Prostate gland (tissue), 2 donors: ENCODE measurements around the gene MMD2. TPM values are rescaled to one million over a fixed set of nuclear protein-coding genes. Genes with fewer than 3 reads are reported as not detected.

Source experiments
- DNase-seq: peaks from one replicate; pipeline ENCODE4 v3.0.0-alpha.2; 2019; ENCODE audit warnings: low spot score
- H3K27ac ChIP-seq, 2 donors: fragments of 200-600 bp; sonication (generic); 2 replicates each; pipeline ENCODE4 v1.5.1; 2017 to 2019
- H3K27me3 ChIP-seq: fragments of 200-600 bp; sonication (generic); replicated peaks from 2 replicates; pipeline ENCODE4 v1.5.1; 2019; ENCODE audit not compliant: insufficient read depth
- H3K36me3 ChIP-seq, 2 donors: fragments of 200-600 bp; sonication (generic); 1 replicate in 1 of 2; 2 replicates in 1 of 2; pipeline versions ENCODE4 v1.5.1 to v1.8.1; 2017 to 2019
- H3K4me1 ChIP-seq: fragments of 200-600 bp; sonication (generic); replicated peaks from 2 replicates; pipeline ENCODE4 v1.5.1; 2019
- H3K4me3 ChIP-seq, 2 donors: fragments of 200-600 bp; sonication (generic); 2 replicates each; pipeline ENCODE4 v1.5.1; 2017 to 2019
- H3K9me3 ChIP-seq: fragments of 200-600 bp; sonication (generic); 2 replicates; pipeline ENCODE4 v1.5.1; 2017
- CTCF ChIP-seq, 4 experiments: fragments of 200-600 bp in 2 of 4; fragments of 450-650 bp in 2 of 4; sonication (generic) in 2 of 4; IDR thresholded peaks; 1 replicate in 3 of 4; 2 replicates in 1 of 4; pipeline ENCODE4 v1.5.1; 2016 to 2019; ENCODE audit warnings: antibody characterized with exemption in 4 of 4, mild to moderate bottlenecking in 2 of 4, moderate library complexity in 2 of 4
- POLR2A ChIP-seq: fragments of 450-650 bp; IDR thresholded peaks from one replicate; pipeline ENCODE4 v1.6.1; 2016; ENCODE audit warnings: antibody characterized with exemption, mild to moderate bottlenecking
- POLR2AphosphoS5 ChIP-seq: sonication (generic); formaldehyde crosslinking; IDR thresholded peaks from one replicate; pipeline ENCODE4 v1.6.1; 2017; ENCODE audit warnings: antibody characterized with exemption
- WGBS: methylation state at CpG from one replicate; pipeline ENCODE4 v1.1.5; 2018; 5-methylcytosine and 5-hydroxymethylcytosine counted together
- intact Hi-C: fragments of 100-400 bp; cut with DNase I; formaldehyde crosslinking; loops from one replicate; pipeline ENCODE4 v1.14.2; 2022
- total RNA-seq, 2 donors: library from RNA; depleted of rRNA; stranded (reverse); fragments of >200 nt; gene quantifications; one replicate each; pipeline ENCODE4 v1.1.0, GENCODE V29; 2016

MMD2 gene
- total RNA-seq, 2 donors from 2014 or later: 14.7 TPM; not detected in 1

GRCh38 chr7:4911111-4911828, 47.7 kb downstream of the MMD2 start:
- TF ChIP-seq POLR2AphosphoS5: no peak
- TF ChIP-seq POLR2A: no peak
- no peak for TF ChIP-seq CTCF (IDR thresholded peaks at IDR 0.05)
- Histone ChIP-seq H3K4me3 (no peak overlapping the region), H3K36me3 (no peaks in the 10 kb centered on the region), H3K27ac (no peak overlapping the region), H3K4me1 (no peaks in the 10 kb centered on the region), H3K9me3 (no peaks in the 10 kb centered on the region), H3K27me3 (no peaks in the 10 kb centered on the region)
- intact Hi-C loops: no loop called here
- DNase-seq: no peak
- 91% methylated on average over 20 of the region's 20 CpGs for WGBS

- no peaks in the 10 kb centered on the region for H3K9me3 ChIP-seq
- no peak overlapping the region for H3K27ac ChIP-seq
- no peaks in the 10 kb centered on the region for H3K27me3 ChIP-seq
- H3K4me1 ChIP-seq: no peaks in the 10 kb centered on the region
- no peak for DNase-seq
- TF ChIP-seq POLR2AphosphoS5: no peak
- TF ChIP-seq CTCF (IDR thresholded peaks at IDR 0.05): no peak
- TF ChIP-seq POLR2A: no peak
- intact Hi-C loops: no loop called here
- no peaks in the 10 kb centered on the region for H3K36me3 ChIP-seq
- 80% methylated on average over 1 of the region's 1 CpG for WGBS
- no peak overlapping the region for H3K4me3 ChIP-seq
Observed at GRCh38 chr7:4906682-4907081, 52.3 kb downstream of the MMD2 start.

- Histone ChIP-seq H3K4me3 (no peak overlapping the region), H3K4me1 (no peaks in the 10 kb centered on the region), H3K36me3 (no peaks in the 10 kb centered on the region), H3K27me3 (no peaks in the 10 kb centered on the region), H3K27ac (no peak overlapping the region), H3K9me3 (no peaks in the 10 kb centered on the region)
- 55% methylated on average over 1 of the region's 1 CpG for WGBS
- no peak for DNase-seq
- intact Hi-C loops: no loop called here
- TF ChIP-seq POLR2A: no peak
- no peak for TF ChIP-seq CTCF (IDR thresholded peaks at IDR 0.05)
- TF ChIP-seq POLR2AphosphoS5: no peak
Observed at GRCh38 chr7:4905171-4905570, 53.8 kb downstream of the MMD2 start.

- Histone ChIP-seq H3K27ac (no peak overlapping the region), H3K4me3 (no peak overlapping the region), H3K4me1 (no peaks in the 10 kb centered on the region), H3K9me3 (no peaks in the 10 kb centered on the region), H3K27me3 (no peaks in the 10 kb centered on the region), H3K36me3 (no peaks in the 10 kb centered on the region)
- TF ChIP-seq CTCF (IDR thresholded peaks at IDR 0.05) (no peak), POLR2A (no peak), POLR2AphosphoS5 (no peak)
- intact Hi-C loops: no loop called here
- DNase-seq: no peak
Observed at GRCh38 chr7:4904346-4904745, 54.6 kb downstream of the MMD2 start.

GRCh38 chr7:4895766-4896165, 63.2 kb downstream of the MMD2 start:
- TF ChIP-seq POLR2A: no peak
- TF ChIP-seq CTCF (IDR thresholded peaks at IDR 0.05): no peak
- intact Hi-C loops: no loop called here
- Histone ChIP-seq H3K27me3 (no peaks in the 10 kb centered on the region), H3K27ac (no peak overlapping the region), H3K4me3 (no peak overlapping the region), H3K4me1 (no peaks in the 10 kb centered on the region), H3K36me3 (no peaks in the 10 kb centered on the region), H3K9me3 (no peaks in the 10 kb centered on the region)
- WGBS: 86% methylated on average over 11 of the region's 11 CpGs
- no peak for DNase-seq
